Activated T-cell treated with anti-CD3 and anti-CD28 coated beads for 24 hours (primary cell): ENCODE results near the gene CDCA4.
"Not testable (repeated sequence)": the region's sequence is repeated elsewhere in the genome, so short reads cannot be mapped to it uniquely, and the experiment has no call there.

Experiments
- DNase-seq: peaks from one replicate; pipeline ENCODE4 v3.0.0-alpha.2; 2020; ENCODE audit warnings: low read depth

CDCA4 gene

GRCh38 chr14:105058521-105059034, 37.7 kb upstream of the CDCA4 start:
- DNase-seq: no peak

GRCh38 chr14:105056303-105056831, 35.5 kb upstream of the CDCA4 start:
- no peak for DNase-seq

- DNase-seq: no peak
These were observed 34.9 kb upstream of the CDCA4 start for GRCh38 chr14:105055736-105056302.

- DNase-seq: no peak
These were observed 34.5 kb upstream of the CDCA4 start for GRCh38 chr14:105055334-105055733.

- DNase-seq: no peak
These were observed 33.1 kb upstream of the CDCA4 start for GRCh38 chr14:105053996-105054395.

GRCh38 chr14:105053421-105053820, 32.5 kb upstream of the CDCA4 start:
- no peak for DNase-seq

GRCh38 chr14:105052110-105052458, 31.2 kb upstream of the CDCA4 start:
- no peak for DNase-seq

GRCh38 chr14:105051182-105052109, 30.6 kb upstream of the CDCA4 start:
- DNase-seq: no peak

GRCh38 chr14:105050551-105050897, 29.6 kb upstream of the CDCA4 start:
- no peak for DNase-seq

GRCh38 chr14:105049753-105050550, 29.1 kb upstream of the CDCA4 start:
- no peak for DNase-seq

GRCh38 chr14:105047283-105048016, 26.6 kb upstream of the CDCA4 start:
- DNase-seq: no peak

GRCh38 chr14:105046891-105047282, 26.0 kb upstream of the CDCA4 start:
- no peak for DNase-seq

GRCh38 chr14:105045710-105046326, 24.9 kb upstream of the CDCA4 start:
- DNase-seq: peak; percentile 87

- DNase-seq: no peak
These were observed 22.8 kb upstream of the CDCA4 start for GRCh38 chr14:105043641-105044040.

GRCh38 chr14:105042813-105043212, 21.9 kb upstream of the CDCA4 start:
- DNase-seq: no peak

- no peak for DNase-seq
These were observed 21.2 kb upstream of the CDCA4 start for GRCh38 chr14:105041841-105042765.

- DNase-seq: no peak
These were observed 18.7 kb upstream of the CDCA4 start for GRCh38 chr14:105039458-105040205.

- not testable (repeated sequence) for DNase-seq
These were observed 14.7 kb upstream of the CDCA4 start for GRCh38 chr14:105035616-105036015.

- no peak for DNase-seq
These were observed 13.6 kb upstream of the CDCA4 start for GRCh38 chr14:105034315-105035039.
